Measurements from ENCODE around the gene ARMC2.

GRCh38 chr6:108888052-108888451 lies 39.8 kb downstream of the ARMC2 start:
- TF ChIP-seq POLR2A (IDR thresholded peaks at IDR 0.05): no peak
- TF ChIP-seq CTCF (IDR thresholded peaks at IDR 0.05): no peak
- no peak for TF ChIP-seq EP300 (IDR thresholded peaks at IDR 0.05)
- no peak for TF ChIP-seq POLR2AphosphoS5 (IDR thresholded peaks at IDR 0.05)
